ENCODE results near the gene UBE2Q2.
A peak's percentile ranks its signal among the peaks of the same experiment; 100 is the strongest.
"Not testable (repeated sequence)": the region's sequence is repeated elsewhere in the genome, so short reads cannot be mapped to it uniquely, and the experiment has no call there.

UBE2Q2 gene

DNA sequence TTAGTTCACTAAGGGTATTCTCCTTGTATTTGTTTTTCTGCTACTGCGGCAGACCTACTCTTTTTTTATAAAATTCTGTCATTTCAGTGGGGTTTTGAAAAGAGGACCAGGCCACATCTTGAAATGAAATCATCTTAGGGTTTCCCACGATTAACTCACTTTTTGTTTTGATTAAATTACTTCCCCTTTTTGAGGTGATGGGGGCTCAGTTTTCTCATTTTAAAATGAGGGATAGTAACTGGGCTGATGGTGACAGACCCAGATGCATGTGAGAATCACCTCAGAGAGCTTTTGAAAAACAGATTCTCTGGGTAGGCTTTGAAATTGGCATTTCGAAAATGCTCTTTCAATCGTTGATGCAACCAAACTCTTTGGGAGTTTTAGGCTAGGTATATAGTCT, 24.2 kb downstream of the UBE2Q2 start:
- no peak for DNase-seq

DNA sequence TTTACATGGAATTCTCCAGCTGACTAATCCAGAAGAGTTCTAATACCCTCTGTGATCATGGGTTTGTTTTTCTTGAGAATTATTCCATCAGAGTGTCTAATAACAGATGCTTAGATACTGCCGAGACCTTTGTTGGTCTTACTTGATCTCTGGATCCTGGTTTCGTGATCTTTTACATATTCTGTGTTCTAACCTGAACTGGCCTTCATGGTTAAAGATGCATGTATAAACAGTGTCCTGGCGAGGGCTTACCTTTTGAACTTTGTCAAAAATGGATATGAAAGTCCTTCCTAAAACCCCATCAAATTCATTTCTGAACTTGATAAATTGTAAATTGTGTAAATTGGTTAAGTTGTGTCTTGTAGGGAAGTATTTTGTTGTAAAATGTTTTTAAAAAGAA, 24.8 kb downstream of the UBE2Q2 start:
- DNase-seq: no peak

DNA sequence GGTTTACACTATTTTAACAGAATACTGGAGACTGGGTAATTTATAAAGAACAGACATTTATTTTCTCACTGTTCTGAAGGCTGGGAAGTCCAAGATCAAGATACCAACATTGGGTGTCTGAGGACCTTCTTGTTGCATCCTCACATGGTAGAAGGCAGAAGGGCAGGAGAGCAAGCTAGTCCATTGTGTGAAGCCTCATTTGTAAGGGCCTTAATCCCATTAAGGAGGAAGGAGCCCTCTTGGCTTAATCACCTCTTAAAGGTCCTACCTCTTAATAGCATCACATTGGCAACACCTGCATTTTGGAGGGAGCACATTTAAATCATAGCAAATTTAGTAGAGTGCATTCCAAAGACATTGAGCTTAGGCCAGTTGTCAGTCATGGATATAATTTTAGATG, 26.2 kb downstream of the UBE2Q2 start:
- no peak for DNase-seq

DNA sequence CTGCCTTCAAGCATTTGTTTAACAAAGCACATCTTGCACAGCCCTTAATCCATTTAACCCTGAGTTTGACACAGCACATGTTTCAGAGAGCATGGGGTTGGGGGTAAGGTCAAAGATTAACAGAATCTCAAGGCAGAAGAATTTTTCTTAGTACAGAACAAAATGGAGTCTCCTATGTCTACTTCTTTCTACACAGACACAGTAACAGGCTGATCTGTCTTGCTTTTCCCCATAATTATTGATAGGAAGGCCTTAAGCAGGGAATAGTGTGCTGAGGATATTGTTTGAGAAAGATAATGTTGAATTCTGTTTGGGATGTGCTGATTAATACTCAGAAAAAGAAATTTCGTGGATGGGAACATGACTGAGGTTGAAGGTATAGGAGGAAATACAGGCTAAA, 28.3 kb downstream of the UBE2Q2 start:
- DNase-seq: not testable (repeated sequence)

DNA sequence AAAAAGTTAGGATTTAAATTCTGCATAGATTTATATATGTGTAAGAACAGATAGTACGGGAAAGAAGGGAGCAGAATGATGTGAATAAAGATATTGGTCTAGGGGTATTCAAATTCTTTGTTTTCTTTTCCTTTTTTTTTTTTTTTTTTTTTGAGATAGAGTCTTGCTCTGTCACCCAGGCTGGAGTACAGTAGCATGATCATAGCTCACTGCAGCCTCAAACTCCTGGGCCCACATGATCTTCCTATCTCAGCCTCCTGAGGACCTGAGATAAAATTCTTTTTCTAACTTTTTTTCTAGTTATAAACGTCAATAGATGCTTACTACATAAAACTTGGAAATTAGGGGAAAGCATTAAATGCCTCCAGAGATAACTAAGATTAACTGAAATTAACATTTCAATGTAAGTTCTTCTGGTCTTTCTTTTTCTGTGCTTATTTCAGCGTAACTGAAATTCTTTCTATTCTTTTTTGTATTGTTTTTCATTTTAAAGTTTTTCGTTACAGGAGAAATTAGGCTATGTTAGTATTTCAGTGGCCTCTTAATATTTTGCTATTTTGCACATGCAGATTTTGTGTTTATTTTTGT, 29.2 kb downstream of the UBE2Q2 start:
- DNase-seq: no peak

DNA sequence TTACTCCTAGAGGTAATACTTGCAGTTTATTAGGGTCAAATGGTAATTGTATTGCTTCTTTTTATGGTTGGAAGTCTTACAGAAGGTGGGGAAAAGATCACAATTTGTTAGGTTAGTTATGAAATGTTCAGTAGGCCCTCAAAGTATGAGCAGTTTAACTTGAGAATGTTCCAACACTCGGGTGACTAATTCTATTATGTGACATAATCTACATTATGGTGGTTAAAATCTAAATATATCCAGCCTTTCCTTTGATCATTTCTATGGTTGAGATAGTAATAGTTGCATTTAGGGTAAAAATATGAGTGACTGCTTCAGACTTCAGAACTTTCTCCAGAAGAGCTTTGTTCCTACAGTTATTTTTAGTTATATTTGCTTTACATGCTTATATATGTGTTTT, 40.8 kb downstream of the UBE2Q2 start:
- DNase-seq: no peak

DNA sequence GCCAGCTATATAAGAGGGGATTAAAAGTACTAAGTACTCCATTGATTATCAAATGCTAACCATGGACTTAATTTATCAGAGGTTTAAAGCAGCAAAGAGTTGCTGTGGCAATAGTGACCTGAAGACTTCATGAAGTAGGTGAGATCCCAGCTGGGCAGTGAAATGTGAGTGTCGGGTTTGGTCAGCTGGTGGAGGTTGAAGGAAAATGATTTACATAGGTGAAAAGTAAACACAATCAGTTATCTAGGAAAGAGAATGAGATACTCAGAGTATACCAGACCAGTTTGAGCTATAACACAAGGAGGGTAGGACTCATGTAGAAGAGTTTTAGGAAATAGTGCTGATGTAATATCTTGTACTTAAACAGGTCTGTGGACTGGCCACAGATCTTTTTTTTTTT, 43.9 kb downstream of the UBE2Q2 start:
- DNase-seq: no peak

DNA sequence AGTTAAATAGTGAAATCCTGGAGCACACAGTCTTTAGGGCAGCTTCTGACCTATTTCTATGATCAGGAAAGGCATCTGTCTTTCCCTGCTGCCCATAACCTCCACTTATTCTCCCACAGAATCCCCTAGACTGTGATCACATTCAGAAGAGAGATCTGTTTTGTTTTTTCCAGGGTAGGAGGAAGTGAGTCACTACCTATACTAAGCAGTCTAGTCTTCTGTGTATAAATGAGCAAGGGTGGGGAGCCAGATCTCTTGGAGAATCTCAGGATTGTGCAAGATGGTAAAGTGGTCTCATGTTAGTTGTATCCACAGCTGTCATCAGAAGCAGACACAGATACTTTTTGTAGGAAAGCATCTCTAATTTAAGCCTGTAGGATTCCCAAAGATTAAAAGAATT, 48.6 kb downstream of the UBE2Q2 start:
- no peak for DNase-seq

DNA sequence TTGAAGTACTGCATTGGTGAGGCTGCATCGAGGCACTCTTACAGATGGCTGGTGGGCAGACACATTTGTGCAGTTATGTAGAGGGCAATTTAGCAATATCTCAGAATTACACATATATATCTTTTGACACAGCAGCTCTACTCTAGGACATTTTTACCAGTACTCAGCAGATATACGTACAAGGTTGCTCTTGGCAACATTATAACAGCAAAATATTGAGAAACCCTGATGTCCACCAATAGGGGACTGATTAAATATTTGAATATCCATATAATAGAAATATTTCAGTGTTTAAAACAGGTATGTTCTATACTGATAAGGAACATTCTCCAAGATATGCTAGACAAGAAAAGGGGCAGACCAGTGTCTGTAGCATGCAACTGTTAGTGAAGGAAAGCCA, 52.5 kb downstream of the UBE2Q2 start:
- no peak for DNase-seq

DNA sequence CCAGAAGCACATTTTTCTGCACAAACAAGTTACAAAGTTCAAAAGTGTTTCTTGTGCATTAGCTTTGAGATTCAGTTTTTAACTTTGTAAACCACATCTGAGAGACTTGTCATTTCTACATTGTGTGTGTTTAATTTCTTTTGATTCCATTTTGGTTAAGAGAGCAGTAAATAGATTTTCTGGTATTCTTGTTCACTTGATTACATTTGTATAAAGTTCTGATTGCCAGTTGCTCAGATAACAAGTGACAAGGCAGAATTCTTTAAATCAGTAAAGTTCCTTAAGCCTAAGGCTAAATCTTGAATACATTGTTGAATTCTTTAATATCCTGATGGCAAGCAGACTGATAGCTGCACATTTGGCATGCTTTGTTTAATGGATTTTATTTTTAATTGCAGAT, 57.3 kb downstream of the UBE2Q2 start:
- no peak for DNase-seq

DNA sequence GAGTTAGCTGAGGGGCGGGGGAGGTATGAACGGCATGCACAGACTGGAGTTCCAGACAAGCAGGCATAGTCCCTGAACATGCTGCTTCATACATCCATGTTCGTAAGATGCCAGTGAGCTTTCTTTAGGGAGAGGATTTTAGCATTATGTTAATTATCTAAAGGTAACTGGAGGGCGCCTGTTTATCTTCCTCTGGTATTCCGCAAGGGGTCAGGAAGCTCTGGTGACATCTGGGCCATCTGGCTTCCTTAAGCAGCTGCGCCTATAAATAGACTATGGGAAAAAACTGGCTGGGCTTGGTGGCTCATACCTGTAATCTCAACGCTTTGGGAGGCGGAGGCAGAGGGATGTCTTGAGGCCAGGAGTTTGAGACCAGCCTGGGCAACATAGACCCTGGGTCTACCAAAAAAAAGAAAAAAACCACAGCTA, 58.9 kb downstream of the UBE2Q2 start:
- no peak for DNase-seq

DNA sequence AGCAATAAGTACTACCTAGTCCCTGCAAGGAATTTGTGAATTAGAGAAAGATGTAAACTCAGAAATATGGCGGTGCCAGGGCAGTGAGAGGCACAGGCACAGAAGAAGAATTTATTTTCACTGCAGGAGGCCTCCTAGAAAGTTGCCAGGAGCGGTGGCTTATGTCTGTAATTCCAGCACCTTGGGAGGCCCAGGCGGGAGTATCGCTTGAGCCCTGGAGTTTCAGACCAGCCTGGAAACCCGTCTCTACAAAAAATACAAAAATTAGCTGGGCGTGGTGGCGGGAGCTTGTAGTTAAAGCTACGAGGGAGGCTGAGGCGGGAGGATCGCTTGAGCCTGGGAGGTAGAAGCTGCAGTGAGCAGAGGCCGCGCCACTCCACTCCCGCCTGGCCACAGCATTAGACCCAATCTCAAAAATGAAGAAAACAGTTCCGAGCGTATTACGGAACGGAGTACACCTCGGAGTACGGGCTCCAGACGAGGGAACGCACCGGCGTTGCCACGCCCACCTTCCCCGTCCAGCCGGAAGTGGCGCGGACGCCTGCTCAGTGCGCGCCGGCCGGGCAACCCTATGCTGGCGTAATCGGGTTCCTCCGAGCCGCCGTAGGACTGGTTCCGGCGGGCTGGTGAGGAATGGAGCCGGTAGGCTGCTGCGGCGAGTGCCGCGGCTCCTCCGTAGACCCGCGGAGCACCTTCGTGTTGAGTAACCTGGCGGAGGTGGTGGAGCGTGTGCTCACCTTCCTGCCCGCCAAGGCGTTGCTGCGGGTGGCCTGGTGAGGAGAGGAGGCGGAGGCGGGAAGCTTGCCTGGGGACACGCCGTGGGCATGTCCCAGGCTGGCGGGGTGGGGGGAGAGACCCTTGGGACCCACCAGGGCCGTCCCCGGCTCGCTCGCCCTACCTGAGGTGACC, 60.3 kb downstream of the UBE2Q2 start, which contains the start of gene FBXO22:
Gene FBXO22 (plus strand): TSS at position 548 of the 909 bp plus-strand sequence. CDS start 86 bp downstream, at position 634.
- DNase-seq: peak; percentile 77 to 86 (median 80)

DNA sequence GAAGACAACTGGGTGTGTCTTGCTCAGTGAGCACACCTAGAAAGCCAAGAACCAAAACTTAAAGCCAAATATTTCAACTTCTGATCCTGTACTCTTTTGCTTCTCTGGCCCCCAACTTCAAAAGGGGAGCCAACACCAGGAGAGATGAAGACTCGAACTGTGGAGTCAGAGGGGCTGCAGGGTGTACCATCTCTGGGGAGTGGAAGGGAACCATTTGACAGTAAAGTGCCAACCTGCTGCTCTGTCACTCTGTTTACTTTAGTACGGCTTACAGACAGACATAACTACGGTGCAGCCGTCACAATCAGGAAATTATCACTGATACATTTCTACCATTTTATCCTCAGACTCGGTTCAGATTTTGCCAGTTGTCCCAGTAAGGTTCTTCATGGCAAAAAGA, 62.0 kb downstream of the UBE2Q2 start:
- DNase-seq: no peak

DNA sequence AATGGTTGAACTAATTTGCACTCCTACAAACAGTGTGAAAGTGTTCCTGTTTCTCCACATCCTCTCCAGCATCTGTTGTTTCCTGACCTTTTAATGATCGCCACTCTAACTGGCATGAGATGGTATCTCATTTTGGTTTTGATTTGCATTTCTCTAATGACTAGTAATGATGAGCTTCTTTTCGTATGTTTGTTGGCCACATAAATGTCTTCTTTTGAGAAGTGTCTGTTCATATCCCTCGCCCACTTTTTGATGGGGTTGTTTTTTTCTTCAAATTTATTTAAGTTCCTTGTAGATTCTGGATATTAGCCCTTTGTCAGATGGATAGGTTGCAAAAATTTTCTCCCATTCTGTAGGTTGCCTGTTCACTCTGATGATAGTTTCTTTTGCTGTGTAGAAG, 67.1 kb downstream of the UBE2Q2 start:
- not testable (repeated sequence) for DNase-seq

DNA sequence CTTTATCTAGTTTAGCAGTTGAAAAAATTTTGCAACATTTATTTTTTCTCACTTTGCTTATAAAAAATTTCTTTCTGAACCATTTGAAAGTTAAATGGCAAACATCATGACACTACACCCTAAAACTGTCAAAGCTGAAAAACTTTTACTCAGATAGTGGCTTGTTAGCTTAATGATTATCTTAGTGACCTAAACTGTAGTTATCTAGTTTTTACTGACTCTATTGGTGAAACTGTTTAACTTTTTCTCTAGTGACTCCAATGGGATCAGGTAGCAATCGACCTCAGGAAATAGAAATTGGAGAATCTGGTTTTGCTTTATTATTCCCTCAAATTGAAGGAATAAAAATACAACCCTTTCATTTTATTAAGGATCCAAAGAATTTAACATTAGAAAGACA, 73.7 kb downstream of the UBE2Q2 start:
- no peak for DNase-seq

DNA sequence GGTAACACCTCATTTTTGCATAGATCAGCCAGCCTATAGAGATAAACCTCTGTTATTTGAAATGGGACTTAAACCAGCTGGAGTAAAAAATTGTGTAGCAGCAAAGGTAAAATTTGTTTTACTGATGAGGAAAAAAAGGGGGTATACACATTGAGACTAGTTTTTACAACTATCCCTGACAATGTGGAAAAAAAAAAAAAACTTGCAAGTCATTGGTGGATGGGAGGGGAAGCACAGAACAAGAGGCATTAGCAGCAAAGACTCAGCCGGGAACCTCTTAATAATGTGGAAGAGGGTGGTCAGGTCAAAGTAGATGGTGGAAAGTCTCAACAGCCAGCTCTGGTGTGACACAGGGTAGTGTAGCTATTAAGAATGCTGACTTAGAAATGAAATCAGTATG, 74.9 kb downstream of the UBE2Q2 start:
- DNase-seq: no peak

DNA sequence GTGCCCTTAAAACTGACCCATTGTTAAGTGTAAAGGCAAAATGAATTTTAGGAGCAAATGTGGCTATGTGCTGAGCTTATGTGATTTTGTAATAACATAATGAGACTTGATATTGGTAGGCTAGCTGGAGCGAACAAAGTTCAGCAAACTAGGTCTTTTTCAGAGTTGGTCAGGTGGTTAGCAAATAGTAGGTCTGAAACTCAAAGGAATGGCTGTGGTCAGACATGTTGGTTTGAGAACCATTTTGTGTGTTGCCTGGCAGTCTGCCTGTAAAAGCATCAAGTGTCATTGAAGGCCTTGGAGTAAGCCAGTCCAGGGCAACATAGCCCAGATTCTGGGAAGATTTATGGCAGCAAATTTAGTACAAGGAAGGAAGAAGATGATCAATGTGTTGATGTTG, 76.8 kb downstream of the UBE2Q2 start:
- no peak for DNase-seq

DNA sequence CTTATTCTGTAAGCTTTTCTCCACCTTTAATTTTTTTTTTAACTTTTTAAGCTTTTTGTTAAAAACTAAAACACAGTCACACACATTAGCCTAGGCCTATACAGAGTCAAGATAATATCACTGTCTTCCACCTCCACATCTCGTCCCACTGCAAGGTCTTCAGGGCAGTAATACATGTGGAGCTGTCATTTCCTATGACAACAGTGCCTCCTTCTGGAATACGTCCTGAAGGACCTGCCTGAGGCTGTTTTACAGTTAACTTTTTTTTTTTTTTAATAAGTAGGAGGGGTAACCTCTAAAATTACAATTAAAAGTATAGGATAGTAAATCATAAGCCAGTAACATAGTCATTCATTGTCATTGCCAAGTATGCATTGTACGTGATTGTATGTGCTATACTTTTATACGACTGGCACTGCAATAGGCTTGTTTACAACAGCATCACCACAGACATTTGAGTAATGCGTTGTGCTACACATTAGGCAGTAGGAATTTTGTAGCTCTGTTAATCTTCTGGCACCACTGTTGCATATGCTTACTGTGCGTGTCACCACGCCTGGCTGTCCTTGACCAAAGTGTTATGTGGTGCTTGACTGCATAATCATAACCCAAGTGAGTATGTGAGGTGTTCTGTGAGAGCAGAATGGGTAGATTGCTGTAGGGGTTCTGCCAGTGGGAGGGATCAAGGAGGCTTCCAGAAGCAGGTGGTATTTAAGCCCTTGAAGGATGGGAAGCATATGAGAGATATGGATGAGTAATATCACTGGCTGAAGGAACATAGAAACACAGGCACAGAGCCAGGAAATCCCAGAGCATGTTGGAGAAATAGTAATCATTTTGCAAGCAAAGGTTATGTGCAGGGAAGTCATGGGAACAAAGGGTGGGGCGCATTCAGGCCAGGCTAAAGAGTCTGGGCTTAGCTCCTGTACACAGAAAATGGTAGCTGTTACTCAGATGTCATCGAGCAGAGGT, 78.8 kb downstream of the UBE2Q2 start:
- peak in 2 of 6 experiments; percentile 16 to 27 for DNase-seq

DNA sequence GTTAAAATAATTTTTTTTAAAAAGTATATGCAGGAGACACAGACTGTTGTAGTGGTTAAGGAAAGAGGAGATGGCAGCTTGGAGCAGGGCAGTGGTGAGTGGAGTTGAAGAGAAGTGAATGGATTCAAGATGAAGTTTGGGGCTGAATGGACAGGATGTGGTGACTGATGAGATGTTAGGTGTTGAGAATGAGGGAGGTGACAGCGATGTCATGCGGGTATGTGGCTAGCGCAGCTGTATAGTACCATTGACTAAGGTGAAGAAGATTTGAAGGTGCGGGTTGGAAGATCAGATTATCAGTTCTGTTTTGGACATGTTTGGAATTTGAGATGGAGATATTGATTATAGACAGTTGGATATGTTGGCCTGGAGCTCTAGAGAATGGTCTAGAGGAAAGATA, 80.5 kb downstream of the UBE2Q2 start:
- DNase-seq: no peak

DNA sequence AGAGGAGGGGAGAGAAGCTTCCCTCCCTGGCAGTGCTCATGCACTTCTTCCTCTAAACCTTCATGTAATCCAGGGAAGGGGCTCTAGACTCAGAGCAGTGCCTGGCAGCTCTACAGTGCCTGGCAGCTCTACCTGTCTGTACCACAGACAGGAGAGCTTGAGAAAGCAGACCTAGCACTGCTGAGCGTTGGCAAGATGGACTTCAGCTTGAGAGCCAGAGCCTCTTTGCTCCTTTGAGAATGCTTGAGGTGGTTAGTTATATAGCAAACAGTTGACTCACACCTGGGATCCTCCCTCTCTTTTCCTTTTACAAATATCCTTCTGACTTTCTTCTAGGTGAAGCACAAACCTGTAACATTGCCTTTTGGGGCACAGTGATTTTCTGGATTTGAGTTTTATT, 81.3 kb downstream of the UBE2Q2 start:
- no peak for DNase-seq

DNA sequence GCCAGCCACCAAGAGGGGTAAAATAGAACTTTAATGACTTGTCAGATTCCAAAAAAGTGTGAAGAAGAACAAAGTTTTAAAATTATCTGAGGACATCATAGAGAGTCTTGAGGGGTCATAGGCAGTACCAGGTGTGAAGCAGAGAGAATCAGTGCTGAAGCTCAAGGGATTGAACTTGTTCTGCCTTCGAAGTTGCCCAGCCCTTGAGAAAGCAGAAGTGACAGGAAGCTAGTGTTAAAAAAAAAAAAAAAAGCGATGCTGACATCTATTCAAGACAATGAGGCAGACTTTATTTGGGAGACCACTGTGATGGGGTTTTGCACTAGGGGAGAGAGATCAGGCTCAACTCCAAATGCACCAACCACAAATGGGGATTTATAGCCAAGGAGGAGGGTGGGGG, 82.2 kb downstream of the UBE2Q2 start:
- no peak for DNase-seq

DNA sequence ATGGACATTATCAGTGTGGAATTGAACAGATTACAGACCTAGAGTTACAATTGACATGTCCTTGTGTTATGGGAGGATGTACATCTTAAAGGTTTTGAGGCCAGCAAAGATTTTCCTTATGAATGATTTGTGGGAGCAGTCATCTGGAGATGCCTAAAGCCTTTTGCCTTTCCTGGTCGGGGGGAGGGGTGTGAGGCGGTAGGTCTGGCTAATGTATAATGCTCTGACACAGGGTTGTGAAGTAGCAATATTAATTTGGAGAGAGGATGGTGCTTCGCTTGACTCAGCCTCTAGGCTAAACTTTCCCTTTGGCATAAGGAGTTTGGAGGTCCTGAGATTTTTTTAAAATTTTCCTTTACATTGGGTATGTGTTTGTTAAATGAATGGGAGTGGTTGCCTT, 83.7 kb downstream of the UBE2Q2 start:
- DNase-seq: no peak

DNA sequence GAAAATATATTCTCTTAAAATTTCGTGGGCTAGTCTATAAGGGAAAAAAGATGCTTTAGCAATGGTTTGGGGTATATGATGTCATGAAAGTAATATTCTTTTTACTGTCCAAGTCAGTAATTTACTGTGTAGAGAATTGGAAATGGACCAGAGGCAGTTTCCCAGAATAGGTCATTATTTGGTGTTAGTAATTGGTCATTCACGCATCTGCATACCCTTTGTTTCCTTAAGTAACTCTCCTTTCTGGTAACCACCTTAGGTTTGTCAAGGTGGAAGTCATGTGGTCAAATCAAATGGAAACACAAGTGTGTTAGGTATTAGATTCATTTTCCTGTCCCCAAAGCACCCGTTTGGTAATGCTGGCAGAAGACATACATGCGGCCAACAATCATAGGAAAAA, 84.4 kb downstream of the UBE2Q2 start:
- DNase-seq: no peak

Measured in stimulated activated naive CD4-positive, alpha-beta T cell (primary cell).